MCF 10A (cell line): Measurements from ENCODE around the gene PDZRN3. TPM values are rescaled to one million over a fixed set of nuclear protein-coding genes. Genes with fewer than 3 reads are reported as not detected.
A peak's percentile ranks its signal among the peaks of the same experiment; 100 is the strongest.

ENCODE experiments used
- BruUV-seq: library from RNA; stranded (reverse); fragments of 400-500 nt; replicated peaks from 2 replicates; lab custom pipeline; 2021; lab: Mats Ljungman, UMichigan
- CTCF ChIA-PET: fragments of 300-600 bp; sonication (Branson Sonifier 250); formaldehyde crosslinking; extraction: SDS; loops from one replicate; lab custom pipeline; 2021; ENCODE audit warnings: antibody characterized with exemption, inconsistent platforms; lab: Yijun Ruan, JAX
- POLR2A ChIA-PET: fragments of 300-600, 350-650 bp; sonication (Branson Sonifier 250); formaldehyde crosslinking; extraction: SDS; loops from one replicate; lab custom pipeline; 2020; ENCODE audit warnings: antibody characterized with exemption, inconsistent platforms; lab: Yijun Ruan, JAX
- DNase-seq: peaks from one replicate; pipeline ENCODE4 v3.0.0-alpha.2; 2018; ENCODE audit not compliant: unreplicated experiment
- H3K27ac Mint-ChIP-seq: one replicate; pipeline ENCODE4 v1.8.0; 2022; ENCODE audit warnings: mild to moderate bottlenecking, low read depth, mixed read lengths; ENCODE audit not compliant: unreplicated experiment
- H3K27me3 Mint-ChIP-seq: one replicate; pipeline ENCODE4 v1.8.0; 2022; ENCODE audit warnings: mixed read lengths; ENCODE audit not compliant: insufficient read depth, unreplicated experiment
- H3K36me3 Mint-ChIP-seq: one replicate; pipeline ENCODE4 v1.8.0; 2022; ENCODE audit warnings: mild to moderate bottlenecking, moderate library complexity, mixed read lengths; ENCODE audit not compliant: insufficient read depth, unreplicated experiment
- H3K4me1 Mint-ChIP-seq: one replicate; pipeline ENCODE4 v1.8.0; 2022; ENCODE audit warnings: mixed read lengths; ENCODE audit not compliant: insufficient read depth, unreplicated experiment
- H3K4me3 Mint-ChIP-seq: one replicate; pipeline ENCODE4 v1.8.0; 2022; ENCODE audit warnings: mild to moderate bottlenecking, moderate library complexity, mixed read lengths; ENCODE audit not compliant: unreplicated experiment
- H3K9me3 Mint-ChIP-seq: one replicate; pipeline ENCODE4 v1.8.0; 2022; ENCODE audit warnings: mixed read lengths; ENCODE audit not compliant: unreplicated experiment
- intact Hi-C: fragments of 100-400 bp; cut with micrococcal nuclease; formaldehyde crosslinking; loops from 2 replicates; pipeline ENCODE4 v1.14.1; 2022
- total RNA-seq: library from RNA; stranded (reverse); gene quantifications from 2 replicates; pipeline ENCODE4 v1.2.3, GENCODE V29; 2022
- TF ChIP-seq, protein P1 (sequence below): fragments of 200-600 bp; IDR thresholded peaks from one replicate; pipeline ENCODE4 v1.8.0; 2022; ENCODE audit warnings: antibody characterized with exemption, mild to moderate bottlenecking; ENCODE audit not compliant: unreplicated experiment

Gene PDZRN3
- total RNA-seq, 1 experiment from 2014 or later: not detected

DNA sequence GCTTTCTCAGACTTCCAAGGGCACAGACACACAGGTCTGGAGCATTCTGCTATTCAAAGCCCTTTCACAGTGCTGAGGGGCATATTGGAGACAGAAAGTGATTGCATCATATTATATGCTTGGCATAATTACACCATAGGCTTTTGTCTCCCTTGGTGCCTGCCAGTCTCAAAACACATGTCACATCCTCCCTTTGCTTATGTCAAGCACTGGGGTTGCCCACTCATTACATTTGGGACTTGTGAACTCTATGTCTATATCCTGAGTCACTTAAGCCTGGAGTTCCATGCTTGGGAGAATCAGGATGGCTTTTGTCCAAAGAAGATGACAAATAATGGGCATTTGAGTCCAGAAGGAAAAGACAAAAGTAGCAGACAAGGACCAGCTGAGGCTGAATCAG lies 12.3 kb upstream of the PDZRN3 start:
- intact Hi-C loops: no loop called here
- BruUV-seq: no TSS peak
- DNase-seq: peak; percentile 32
- ChIA-PET POLR2A (no interaction called here), CTCF (interaction anchor here (0.5 kb wide), 1 partner anchor 14 kb away, joined by 3 read pairs; no protein-coding TSS in a partner anchor)
- Mint-ChIP-seq H3K9me3 (no peaks in the 10 kb centered on the region), H3K4me1 (peaks cover 5% of the 10 kb centered on the region), H3K27ac (no peak overlapping the region), H3K27me3 (no peaks in the 10 kb centered on the region), H3K36me3 (no peaks in the 10 kb centered on the region), H3K4me3 (no peak overlapping the region)
- TF ChIP-seq, protein P1, sequence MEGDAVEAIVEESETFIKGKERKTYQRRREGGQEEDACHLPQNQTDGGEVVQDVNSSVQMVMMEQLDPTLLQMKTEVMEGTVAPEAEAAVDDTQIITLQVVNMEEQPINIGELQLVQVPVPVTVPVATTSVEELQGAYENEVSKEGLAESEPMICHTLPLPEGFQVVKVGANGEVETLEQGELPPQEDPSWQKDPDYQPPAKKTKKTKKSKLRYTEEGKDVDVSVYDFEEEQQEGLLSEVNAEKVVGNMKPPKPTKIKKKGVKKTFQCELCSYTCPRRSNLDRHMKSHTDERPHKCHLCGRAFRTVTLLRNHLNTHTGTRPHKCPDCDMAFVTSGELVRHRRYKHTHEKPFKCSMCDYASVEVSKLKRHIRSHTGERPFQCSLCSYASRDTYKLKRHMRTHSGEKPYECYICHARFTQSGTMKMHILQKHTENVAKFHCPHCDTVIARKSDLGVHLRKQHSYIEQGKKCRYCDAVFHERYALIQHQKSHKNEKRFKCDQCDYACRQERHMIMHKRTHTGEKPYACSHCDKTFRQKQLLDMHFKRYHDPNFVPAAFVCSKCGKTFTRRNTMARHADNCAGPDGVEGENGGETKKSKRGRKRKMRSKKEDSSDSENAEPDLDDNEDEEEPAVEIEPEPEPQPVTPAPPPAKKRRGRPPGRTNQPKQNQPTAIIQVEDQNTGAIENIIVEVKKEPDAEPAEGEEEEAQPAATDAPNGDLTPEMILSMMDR: no peak

GRCh38 chr3:73635254-73635653 lies 10.5 kb upstream of the PDZRN3 start:
- POLR2A ChIA-PET: interaction anchor here (0.6 kb wide), 1 partner anchor 545 kb away, joined by 3 read pairs; no protein-coding TSS in a partner anchor
- Mint-ChIP-seq H3K27me3 (no peaks in the 10 kb centered on the region), H3K4me1 (peaks cover 5% of the 10 kb centered on the region), H3K36me3 (no peaks in the 10 kb centered on the region), H3K27ac (no peak overlapping the region), H3K9me3 (no peaks in the 10 kb centered on the region), H3K4me3 (no peak overlapping the region)
- intact Hi-C loops: no loop called here
- BruUV-seq: no TSS peak
- DNase-seq: no peak
- TF ChIP-seq, protein P1: no peak
- CTCF ChIA-PET: interaction anchor here (0.6 kb wide), 2 partner anchors 165 to 530 kb away, joined by 3 read pairs; no protein-coding TSS in a partner anchor

DNA sequence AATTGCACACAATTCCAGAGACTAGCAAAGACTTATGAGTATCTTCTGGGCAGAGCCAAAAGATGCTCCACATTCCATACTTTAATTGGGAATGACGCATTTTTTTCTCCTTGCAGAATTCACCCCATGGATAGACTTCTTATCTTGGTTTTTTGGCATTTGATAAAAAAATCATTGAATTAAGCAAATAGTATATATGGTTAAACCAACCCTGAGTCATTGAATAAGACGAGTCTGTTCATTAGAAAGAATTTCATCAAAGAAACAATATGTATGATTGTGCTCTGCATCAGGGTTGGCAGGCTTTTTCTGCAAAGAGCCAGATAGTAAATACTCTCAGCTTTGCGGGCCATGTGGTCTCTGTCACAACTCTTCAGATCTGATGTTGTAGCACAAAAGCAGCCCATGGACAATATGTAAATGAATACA lies 9.2 kb upstream of the PDZRN3 start:
- POLR2A ChIA-PET: no interaction called here
- no peak for DNase-seq
- H3K4me1 Mint-ChIP-seq: peaks cover 5% of the 10 kb centered on the region
- no peak overlapping the region for H3K27ac Mint-ChIP-seq
- CTCF ChIA-PET: no interaction called here
- H3K36me3 Mint-ChIP-seq: no peaks in the 10 kb centered on the region
- TF ChIP-seq, protein P1: no peak
- intact Hi-C loops: no loop called here
- H3K27me3 Mint-ChIP-seq: no peaks in the 10 kb centered on the region
- no peaks in the 10 kb centered on the region for H3K9me3 Mint-ChIP-seq
- no peak overlapping the region for H3K4me3 Mint-ChIP-seq
- BruUV-seq: no TSS peak

DNA sequence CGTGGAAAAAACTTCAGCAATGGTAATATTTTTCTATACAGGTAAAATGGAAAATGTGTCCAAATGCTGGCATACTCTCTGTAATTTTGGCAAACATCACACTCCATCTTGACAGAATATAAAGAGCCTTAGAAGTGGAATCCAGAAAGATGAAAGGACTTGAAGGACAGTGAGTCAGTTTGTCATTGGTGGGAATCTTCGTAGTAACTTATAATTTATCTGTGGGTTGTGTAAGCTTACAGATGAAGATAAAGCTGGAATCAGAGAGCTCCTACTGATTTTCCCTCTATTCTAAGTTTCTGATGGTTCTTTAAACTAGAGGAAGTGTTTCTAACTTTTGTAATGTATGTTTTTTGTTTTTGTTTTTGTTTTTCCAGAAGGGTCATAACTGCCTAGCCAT lies 8.7 kb upstream of the PDZRN3 start:
- Mint-ChIP-seq H3K9me3 (no peaks in the 10 kb centered on the region), H3K36me3 (no peaks in the 10 kb centered on the region), H3K4me3 (no peak overlapping the region), H3K27ac (no peak overlapping the region), H3K27me3 (no peaks in the 10 kb centered on the region), H3K4me1 (peaks cover 5% of the 10 kb centered on the region)
- CTCF ChIA-PET: no interaction called here
- intact Hi-C loops: no loop called here
- DNase-seq: no peak
- POLR2A ChIA-PET: no interaction called here
- TF ChIP-seq, protein P1: no peak
- BruUV-seq: no TSS peak
